B cell (primary cell): ENCODE data around the gene LPXN. TPM values are rescaled to one million over a fixed set of nuclear protein-coding genes. Genes with fewer than 3 reads are reported as not detected.
A peak's percentile ranks its signal among the peaks of the same experiment; 100 is the strongest.
"Not testable (repeated sequence)": the region's sequence is repeated elsewhere in the genome, so short reads cannot be mapped to it uniquely, and the experiment has no call there.

Experiments used
- ATAC-seq: fragments of 200-7000 bp; cut with Tn5 transposase; one replicate; pipeline ENCODE4 v1.10.0; 2021; ENCODE audit warnings: low read depth, mild to moderate bottlenecking, moderate number of reproducible peaks, moderate library complexity
- CTCF ChIA-PET: fragments of 350-600 bp; sonication (Branson Sonifier 250); formaldehyde crosslinking; loops from one replicate; lab custom pipeline; 2021; ENCODE audit warnings: antibody characterized with exemption, inconsistent platforms; lab: Charles Lee
- POLR2A ChIA-PET: fragments of 350-600 bp; sonication (Branson Sonifier 250); formaldehyde crosslinking; loops from one replicate; lab custom pipeline; 2021; ENCODE audit warnings: antibody characterized with exemption; lab: Charles Lee
- DNase-seq: peaks from one replicate; pipeline ENCODE4 v3.0.0; 2013
- H2AFZ ChIP-seq: 2 replicates; pipeline ENCODE4 v1.6.1; 2012; ENCODE audit warnings: mild to moderate bottlenecking, low read depth, low read length; ENCODE audit not compliant: insufficient read depth, poor library complexity, severe bottlenecking
- H3K27ac ChIP-seq, 2 donors: 1 replicate in 1 of 2; 2 replicates in 1 of 2; pipeline ENCODE4 v1.5.1; 2012 to 2013; ENCODE audit warnings: low read length in 2 of 2, mild to moderate bottlenecking in 2 of 2, moderate library complexity in 1 of 2
- H3K27me3 ChIP-seq, 4 experiments: fragments of 200-600 bp in 1 of 4; sonication (generic) in 1 of 4; replicated peaks in 1 of 4; 1 replicate in 2 of 4; 2 replicates in 2 of 4; pipeline versions ENCODE4 v1.6.1 to v1.7.0; 2013 to 2016; ENCODE audit warnings: low read length in 3 of 4, mild to moderate bottlenecking in 2 of 4, mixed read lengths in 1 of 4, moderate library complexity in 1 of 4; ENCODE audit not compliant: insufficient read depth in 4 of 4, control insufficient read depth in 3 of 4; ENCODE audit errors: control extremely low read depth in 1 of 4
- H3K36me3 ChIP-seq, 2 experiments: replicated peaks in 1 of 2; 1 replicate in 1 of 2; 2 replicates in 1 of 2; pipeline versions ENCODE4 v1.6.1 to v1.7.1; 2013; ENCODE audit warnings: low read length in 1 of 2; ENCODE audit not compliant: insufficient read depth in 2 of 2, control insufficient read depth in 1 of 2; ENCODE audit errors: control extremely low read depth in 1 of 2, extremely low read depth in 1 of 2
- H3K4me1 ChIP-seq, 2 donors: fragments of 200-600 bp in 1 of 2; sonication (generic) in 1 of 2; 1 replicate in 1 of 2; 2 replicates in 1 of 2; pipeline versions ENCODE4 v1.5.1 to v1.6.1; 2013 to 2017; ENCODE audit warnings: low read length in 2 of 2; ENCODE audit not compliant: control insufficient read depth in 2 of 2, insufficient read depth in 2 of 2
- H3K4me2 ChIP-seq: replicated peaks from 2 replicates; pipeline ENCODE3; 2012; ENCODE audit warnings: mild to moderate bottlenecking, low read depth, low read length; ENCODE audit not compliant: poor library complexity, severe bottlenecking
- H3K4me3 ChIP-seq, 5 experiments: fragments of 200-600 bp in 1 of 5; sonication (generic) in 1 of 5; 1 replicate in 3 of 5; 2 replicates in 2 of 5; pipeline versions ENCODE4 v1.5.1 to v1.7.0; 2011 to 2016; ENCODE audit warnings: low read length in 4 of 5, mild to moderate bottlenecking in 4 of 5, low read depth in 2 of 5, control low read depth in 1 of 5, moderate library complexity in 1 of 5; ENCODE audit not compliant: insufficient read depth in 1 of 5; ENCODE audit errors: control extremely low read depth in 1 of 5, extremely low read depth in 1 of 5
- H3K79me2 ChIP-seq: fragments of 200-600 bp; sonication (generic); one replicate; pipeline ENCODE4 v1.6.0; 2016; ENCODE audit warnings: low read length; ENCODE audit not compliant: control insufficient read depth, insufficient read depth
- H3K9ac ChIP-seq: fragments of 200-600 bp; sonication (generic); 2 replicates; pipeline ENCODE4 v1.6.1; 2017; ENCODE audit warnings: mild to moderate bottlenecking, low read length, moderate library complexity
- H3K9me3 ChIP-seq, 3 donors: one replicate each; pipeline versions ENCODE4 v1.6.1 to v1.7.1; 2013; ENCODE audit warnings: low read length in 2 of 3; ENCODE audit not compliant: control insufficient read depth in 2 of 3, insufficient read depth in 1 of 3; ENCODE audit errors: control extremely low read depth in 1 of 3
- H4K20me1 ChIP-seq: 2 replicates; pipeline ENCODE4 v1.6.0; 2012; ENCODE audit warnings: mild to moderate bottlenecking, low read length; ENCODE audit not compliant: insufficient read depth, control insufficient read depth, poor library complexity, severe bottlenecking
- H3K27ac Mint-ChIP-seq: one replicate; pipeline ENCODE4 v1.8.0; 2021; ENCODE audit warnings: mixed read lengths
- H3K27me3 Mint-ChIP-seq: one replicate; pipeline ENCODE4 v1.8.0; 2021; ENCODE audit warnings: mixed read lengths
- H3K4me1 Mint-ChIP-seq: one replicate; pipeline ENCODE4 v1.8.0; 2021; ENCODE audit warnings: mixed read lengths
- H3K4me3 Mint-ChIP-seq: one replicate; pipeline ENCODE4 v1.8.0; 2021; ENCODE audit warnings: mixed read lengths
- H3K9me3 Mint-ChIP-seq: one replicate; pipeline ENCODE4 v1.8.0; 2022; ENCODE audit warnings: mixed read lengths; ENCODE audit not compliant: insufficient read depth
- CTCF ChIP-seq: fragments of 200-600 bp; IDR thresholded peaks from one replicate; pipeline ENCODE4 v1.8.0; 2022; ENCODE audit warnings: antibody characterized with exemption, mild to moderate bottlenecking
- EZH2 ChIP-seq: IDR thresholded peaks from 2 replicates; pipeline ENCODE4 v1.6.1; 2012; ENCODE audit warnings: borderline replicate concordance, low read depth, mild to moderate bottlenecking, moderate library complexity, low read length; ENCODE audit not compliant: insufficient read depth, poor library complexity, severe bottlenecking
- WGBS: methylation state at CpG from one replicate; pipeline ENCODE4 v1.1.5; 2013; ENCODE audit warnings: missing lambda C conversion rate; ENCODE audit not compliant: insufficient coverage; 5-methylcytosine and 5-hydroxymethylcytosine counted together
- intact Hi-C: fragments of 100-400 bp; cut with micrococcal nuclease; formaldehyde crosslinking; loops from one replicate; pipeline ENCODE4 v1.10.0; 2022
- polyA plus RNA-seq: library from polyadenylated mRNA; depleted of rRNA; stranded (reverse); fragments of >200 nt; gene quantifications from 2 replicates; pipeline ENCODE4 v1.2.3, GENCODE V29; 2012
- total RNA-seq, 2 donors: library from RNA; stranded (reverse); fragments of 120-200 nt in 1 of 2; gene quantifications; 1 replicate in 1 of 2; 2 replicates in 1 of 2; pipeline versions ENCODE4 v1.2.3 to v1.2.4, GENCODE V29; 2013 to 2022

The LPXN gene
- total and polyA plus RNA-seq, 2 donors (not counting 1 experiment from before 2014, with no cell fraction given) = 59.2 to 209 TPM

GRCh38 chr11:58573451-58574104 lies 2.1 kb downstream of the LPXN start:
- no CpG with 5 or more reads among the region's 4 CpGs for WGBS
- Histone ChIP-seq H3K27ac (peak overlapping the region; percentile 100), H3K9ac (peak overlapping the region; percentile 100), H3K36me3 (peaks cover 8 to 20% of the 10 kb centered on the region in 2 experiments), H3K4me3 (peak overlapping the region; percentile 48 to 100 (median 61)), H4K20me1 (no peaks in the 10 kb centered on the region), H3K27me3 (no peaks in the 10 kb centered on the region), H3K4me1 (peaks cover 46 to 47% of the 10 kb centered on the region in 2 donors), H3K4me2 (peak overlapping the region; percentile 79), H3K79me2 (peaks cover 76% of the 10 kb centered on the region), H2AFZ (peak overlapping the region; percentile 8), H3K9me3 (no peaks in the 10 kb centered on the region)
- peak; percentile 19 for ATAC-seq
- Mint-ChIP-seq H3K4me3 (peak overlapping the region; percentile 97), H3K9me3 (no peaks in the 10 kb centered on the region), H3K27me3 (no peaks in the 10 kb centered on the region), H3K4me1 (peaks cover 60% of the 10 kb centered on the region), H3K27ac (peak overlapping the region; percentile 100)
- ChIA-PET CTCF (interaction anchor here (0.6 to 2.0 kb wide), 4 partner anchors 9 to 56 kb away, joined by 3 to 8 read pairs (median 6); no protein-coding TSS in a partner anchor), POLR2A (interaction anchor here (0.7 kb wide), 1 partner anchor 190 kb away, joined by 5 read pairs; no protein-coding TSS in a partner anchor)
- DNase-seq = peak; percentile 85
- no peak for TF ChIP-seq CTCF
- no peak for TF ChIP-seq EZH2
- intact Hi-C loops = loop anchor here (2.0 to 10.0 kb wide), 2 partner anchors 49 to 991 kb away; no protein-coding TSS in a partner anchor

GRCh38 chr11:58572906-58573305 lies 2.8 kb downstream of the LPXN start:
- WGBS = 57% methylated on average over 8 of the region's 14 CpGs
- H3K9ac ChIP-seq = peak overlapping the region; percentile 100

More at GRCh38 chr11:58572906-58573305, 2.8 kb downstream of the LPXN start:
- intact Hi-C loops = loop anchor here (10.0 kb wide), 1 partner anchor 992 kb away; no protein-coding TSS in a partner anchor
- H3K4me1 Mint-ChIP-seq = peaks cover 65% of the 10 kb centered on the region
- Histone ChIP-seq H3K79me2 (peaks cover 83% of the 10 kb centered on the region), H3K4me3 (peak overlapping the region; percentile 5 to 100 (median 61)), H3K36me3 (peaks cover 8 to 23% of the 10 kb centered on the region in 2 experiments), H3K27ac (peak overlapping the region; percentile 100), H3K4me1 (peaks cover 49 to 51% of the 10 kb centered on the region in 2 donors), H3K4me2 (peak overlapping the region; percentile 79)
- H2AFZ ChIP-seq, H3K27me3 ChIP-seq, ATAC-seq, H3K9me3 ChIP-seq, H3K27me3 Mint-ChIP-seq, H3K27ac Mint-ChIP-seq, H4K20me1 ChIP-seq, DNase-seq, H3K9me3 Mint-ChIP-seq: not testable (repeated sequence)
- CTCF ChIA-PET = interaction anchor here (0.9 to 2.0 kb wide), 3 partner anchors 9 to 57 kb away, joined by 5 to 8 read pairs (median 6); no protein-coding TSS in a partner anchor
- H3K4me3 Mint-ChIP-seq = peak overlapping the region; percentile 97
- POLR2A ChIA-PET = interaction anchor here (0.7 kb wide), 2 partner anchors 56 to 191 kb away, joined by 4 to 5 read pairs; no protein-coding TSS in a partner anchor
